SU-DHL-6 (cell line): ENCODE data around the gene MYO1H.

Experiments
- EZH2phosphoT487 ChIP-seq: fragments of 200-600 bp; sonication (generic), shearing (Covaris generic); conservative IDR thresholded peaks from 2 replicates; pipeline ENCODE4 v1.6.1; 2018; ENCODE audit warnings: mild to moderate bottlenecking, antibody characterized with exemption, low read length, moderate library complexity, mixed read lengths
- TF ChIP-seq, protein P1 (sequence below): fragments of 200-600 bp; sonication (generic); IDR thresholded peaks from one replicate; pipeline ENCODE4 v1.5.1; 2017; ENCODE audit warnings: antibody characterized with exemption, mild to moderate bottlenecking, low read length, moderate library complexity; ENCODE audit not compliant: insufficient read depth, poor library complexity, severe bottlenecking

DNA sequence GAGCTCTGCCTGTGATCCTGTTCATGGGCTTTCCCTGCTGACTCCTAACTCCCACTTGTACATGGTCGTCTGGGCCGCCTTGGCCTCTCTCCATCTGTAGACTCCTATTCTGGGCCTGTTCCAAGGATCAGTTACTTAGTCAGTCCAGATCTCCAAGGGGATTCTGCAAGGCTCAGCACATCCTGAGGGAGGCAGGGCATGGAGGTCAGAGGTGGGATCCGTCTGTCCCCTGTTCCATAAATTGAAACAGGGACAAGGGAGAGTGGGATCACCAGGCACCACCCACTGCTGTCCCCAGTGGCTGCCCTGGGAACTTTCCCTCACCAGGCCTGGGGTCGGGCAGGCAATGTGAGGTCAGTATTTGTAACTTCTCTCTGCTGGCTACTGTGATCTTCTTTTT, 85.9 kb downstream of the MYO1H start:
- TF ChIP-seq, protein P1, sequence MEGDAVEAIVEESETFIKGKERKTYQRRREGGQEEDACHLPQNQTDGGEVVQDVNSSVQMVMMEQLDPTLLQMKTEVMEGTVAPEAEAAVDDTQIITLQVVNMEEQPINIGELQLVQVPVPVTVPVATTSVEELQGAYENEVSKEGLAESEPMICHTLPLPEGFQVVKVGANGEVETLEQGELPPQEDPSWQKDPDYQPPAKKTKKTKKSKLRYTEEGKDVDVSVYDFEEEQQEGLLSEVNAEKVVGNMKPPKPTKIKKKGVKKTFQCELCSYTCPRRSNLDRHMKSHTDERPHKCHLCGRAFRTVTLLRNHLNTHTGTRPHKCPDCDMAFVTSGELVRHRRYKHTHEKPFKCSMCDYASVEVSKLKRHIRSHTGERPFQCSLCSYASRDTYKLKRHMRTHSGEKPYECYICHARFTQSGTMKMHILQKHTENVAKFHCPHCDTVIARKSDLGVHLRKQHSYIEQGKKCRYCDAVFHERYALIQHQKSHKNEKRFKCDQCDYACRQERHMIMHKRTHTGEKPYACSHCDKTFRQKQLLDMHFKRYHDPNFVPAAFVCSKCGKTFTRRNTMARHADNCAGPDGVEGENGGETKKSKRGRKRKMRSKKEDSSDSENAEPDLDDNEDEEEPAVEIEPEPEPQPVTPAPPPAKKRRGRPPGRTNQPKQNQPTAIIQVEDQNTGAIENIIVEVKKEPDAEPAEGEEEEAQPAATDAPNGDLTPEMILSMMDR, result no peak
- TF ChIP-seq EZH2phosphoT487, result no peak
